Neural crest cell (in vitro differentiated cells): ENCODE data around the gene NUBPL. TPM values are rescaled to one million over a fixed set of nuclear protein-coding genes. Genes with fewer than 3 reads are reported as not detected.
"Not testable (repeated sequence)": the region's sequence is repeated elsewhere in the genome, so short reads cannot be mapped to it uniquely, and the experiment has no call there.

Experiments
- DNase-seq: peaks from one replicate; pipeline ENCODE4 v3.0.0; 2021; ENCODE audit warnings: low read depth, mixed read lengths, low spot score
- H3K27ac Mint-ChIP-seq: one replicate; pipeline ENCODE4 v1.8.0; 2021; ENCODE audit warnings: mild to moderate bottlenecking, mixed read lengths; ENCODE audit not compliant: unreplicated experiment
- H3K27me3 Mint-ChIP-seq: 2 replicates; pipeline ENCODE4 v1.8.0; 2021; ENCODE audit warnings: low read depth, mild to moderate bottlenecking, mixed read lengths
- H3K36me3 Mint-ChIP-seq: 2 replicates; pipeline ENCODE4 v1.8.0; 2021; ENCODE audit warnings: low read depth, mild to moderate bottlenecking, mixed read lengths
- H3K4me1 Mint-ChIP-seq: 2 replicates; pipeline ENCODE4 v1.8.0; 2021; ENCODE audit warnings: mixed read lengths
- H3K4me3 Mint-ChIP-seq: one replicate; pipeline ENCODE4 v1.8.0; 2021; ENCODE audit warnings: mild to moderate bottlenecking, mixed read lengths
- H3K9me3 Mint-ChIP-seq: 2 replicates; pipeline ENCODE4 v1.8.0; 2021; ENCODE audit warnings: mixed read lengths
- CTCF ChIP-seq: fragments of 200-600 bp; sonication (generic); conservative IDR thresholded peaks from 2 replicates; pipeline ENCODE4 v1.5.0; 2021; ENCODE audit warnings: antibody characterized with exemption, mild to moderate bottlenecking
- total RNA-seq: library from RNA; stranded (reverse); gene quantifications from 2 replicates; pipeline ENCODE4 v1.2.1, GENCODE V29; 2021

NUBPL gene
- total RNA-seq, 1 donor from 2014 or later: 13.2 TPM

GRCh38 chr14:31726337-31726736 is 165.1 kb downstream of the NUBPL start:
- H3K9me3 Mint-ChIP-seq: peaks cover 10% of the 10 kb centered on the region
- no peaks in the 10 kb centered on the region for H3K4me1 Mint-ChIP-seq
- no peak for DNase-seq

GRCh38 chr14:31727797-31728196 is 166.6 kb downstream of the NUBPL start:
- DNase-seq: no peak
- H3K9me3 Mint-ChIP-seq: peaks cover 13% of the 10 kb centered on the region
- H3K27me3 Mint-ChIP-seq: no peaks in the 10 kb centered on the region
- no peak overlapping the region for H3K27ac Mint-ChIP-seq
- no peak overlapping the region for H3K4me3 Mint-ChIP-seq
- TF ChIP-seq CTCF: no peak
- H3K36me3 Mint-ChIP-seq: peaks cover 23% of the 10 kb centered on the region
- H3K4me1 Mint-ChIP-seq: no peaks in the 10 kb centered on the region

More at GRCh38 chr14:31726337-31726736, 165.1 kb downstream of the NUBPL start:
- no peak overlapping the region for H3K27ac Mint-ChIP-seq
- no peaks in the 10 kb centered on the region for H3K27me3 Mint-ChIP-seq
- peaks cover 24% of the 10 kb centered on the region for H3K36me3 Mint-ChIP-seq
- TF ChIP-seq CTCF: no peak
- no peak overlapping the region for H3K4me3 Mint-ChIP-seq

- Mint-ChIP-seq H3K9me3 (peaks cover 8% of the 10 kb centered on the region), H3K4me1 (no peaks in the 10 kb centered on the region), H3K27me3 (no peaks in the 10 kb centered on the region), H3K27ac (no peak overlapping the region), H3K36me3 (peaks cover 7% of the 10 kb centered on the region), H3K4me3 (no peak overlapping the region)
- TF ChIP-seq CTCF: no peak
- DNase-seq: no peak
Measured at GRCh38 chr14:31740688-31741087, 179.5 kb downstream of the NUBPL start.

GRCh38 chr14:31745741-31746140 is 184.5 kb downstream of the NUBPL start:
- DNase-seq: no peak
- no peak for TF ChIP-seq CTCF
- Mint-ChIP-seq H3K27me3 (no peaks in the 10 kb centered on the region), H3K4me1 (no peaks in the 10 kb centered on the region), H3K36me3 (peaks cover 36% of the 10 kb centered on the region), H3K27ac (no peak overlapping the region), H3K9me3 (peaks cover 22% of the 10 kb centered on the region), H3K4me3 (no peak overlapping the region)

GRCh38 chr14:31746326-31746725 is 185.1 kb downstream of the NUBPL start:
- peaks cover 22% of the 10 kb centered on the region for H3K9me3 Mint-ChIP-seq
- H3K27ac Mint-ChIP-seq: no peak overlapping the region
- H3K4me1 Mint-ChIP-seq: no peaks in the 10 kb centered on the region
- no peak for DNase-seq
- H3K27me3 Mint-ChIP-seq: no peaks in the 10 kb centered on the region
- no peak for TF ChIP-seq CTCF
- no peak overlapping the region for H3K4me3 Mint-ChIP-seq
- H3K36me3 Mint-ChIP-seq: peaks cover 36% of the 10 kb centered on the region

- no peak for TF ChIP-seq CTCF
- Mint-ChIP-seq H3K27me3 (no peaks in the 10 kb centered on the region), H3K4me1 (no peaks in the 10 kb centered on the region), H3K4me3 (no peak overlapping the region), H3K36me3 (peaks cover 39% of the 10 kb centered on the region), H3K9me3 (peaks cover 23% of the 10 kb centered on the region), H3K27ac (no peak overlapping the region)
- DNase-seq: no peak
Measured at GRCh38 chr14:31749275-31749674, 188.1 kb downstream of the NUBPL start.

GRCh38 chr14:31751047-31751446 is 189.8 kb downstream of the NUBPL start:
- H3K4me1 Mint-ChIP-seq, H3K27ac Mint-ChIP-seq, H3K4me3 Mint-ChIP-seq, H3K27me3 Mint-ChIP-seq, DNase-seq: not testable (repeated sequence)
- H3K36me3 Mint-ChIP-seq: peaks cover 42% of the 10 kb centered on the region
- peaks cover 23% of the 10 kb centered on the region for H3K9me3 Mint-ChIP-seq
